ENCODE measurements around the gene FLNB. TPM values are rescaled to one million over a fixed set of nuclear protein-coding genes. Genes with fewer than 3 reads are reported as not detected.

The FLNB gene
- total and polyA plus RNA-seq, 2 of the 13 experiments (the other 11 are each of a cell fraction or from before 2014, with no cell fraction given) = 106 to 130 TPM

DNA sequence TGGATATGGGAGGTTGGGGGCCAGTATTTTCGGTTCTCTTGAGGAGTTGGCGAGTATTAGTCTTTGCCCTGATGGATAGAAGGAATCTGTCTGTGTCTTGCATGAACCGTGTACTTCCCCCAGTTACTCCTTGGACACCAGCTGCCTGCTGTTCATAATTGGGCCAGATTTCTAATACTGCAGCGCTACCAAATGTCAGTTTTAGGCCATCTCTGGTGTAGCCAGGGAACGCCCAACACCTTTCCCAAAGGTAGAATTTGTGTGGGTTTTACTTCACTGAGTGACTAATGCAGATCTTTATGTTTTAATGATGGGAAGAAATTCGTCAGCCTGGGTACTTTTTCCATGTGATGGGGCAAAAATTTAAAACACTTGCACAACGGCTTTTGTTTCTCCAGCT lies 18.4 kb downstream of the FLNB start (continued):
- TF ChIP-seq, protein P1, sequence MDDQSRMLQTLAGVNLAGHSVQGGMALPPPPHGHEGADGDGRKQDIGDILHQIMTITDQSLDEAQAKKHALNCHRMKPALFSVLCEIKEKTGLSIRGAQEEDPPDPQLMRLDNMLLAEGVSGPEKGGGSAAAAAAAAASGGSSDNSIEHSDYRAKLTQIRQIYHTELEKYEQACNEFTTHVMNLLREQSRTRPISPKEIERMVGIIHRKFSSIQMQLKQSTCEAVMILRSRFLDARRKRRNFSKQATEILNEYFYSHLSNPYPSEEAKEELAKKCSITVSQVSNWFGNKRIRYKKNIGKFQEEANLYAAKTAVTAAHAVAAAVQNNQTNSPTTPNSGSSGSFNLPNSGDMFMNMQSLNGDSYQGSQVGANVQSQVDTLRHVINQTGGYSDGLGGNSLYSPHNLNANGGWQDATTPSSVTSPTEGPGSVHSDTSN (CRISPR knock-in tag; IDR thresholded peaks at IDR 0.05; ENCODE audit: borderline replicate concordance) = no peak
- TF ChIP-seq, protein P2, sequence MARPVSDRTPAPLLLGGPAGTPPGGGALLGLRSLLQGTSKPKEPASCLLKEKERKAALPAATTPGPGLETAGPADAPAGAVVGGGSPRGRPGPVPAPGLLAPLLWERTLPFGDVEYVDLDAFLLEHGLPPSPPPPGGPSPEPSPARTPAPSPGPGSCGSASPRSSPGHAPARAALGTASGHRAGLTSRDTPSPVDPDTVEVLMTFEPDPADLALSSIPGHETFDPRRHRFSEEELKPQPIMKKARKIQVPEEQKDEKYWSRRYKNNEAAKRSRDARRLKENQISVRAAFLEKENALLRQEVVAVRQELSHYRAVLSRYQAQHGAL (CRISPR knock-in tag; IDR thresholded peaks at IDR 0.05; ENCODE audit: not compliant biosample characterization) = no peak
- TF ChIP-seq ZNF292 (CRISPR knock-in tag; IDR thresholded peaks at IDR 0.05; ENCODE audit: borderline replicate concordance, low read depth) = no peak
- no peak for TF ChIP-seq ZNF264 (CRISPR knock-in tag; IDR thresholded peaks at IDR 0.05)

DNA sequence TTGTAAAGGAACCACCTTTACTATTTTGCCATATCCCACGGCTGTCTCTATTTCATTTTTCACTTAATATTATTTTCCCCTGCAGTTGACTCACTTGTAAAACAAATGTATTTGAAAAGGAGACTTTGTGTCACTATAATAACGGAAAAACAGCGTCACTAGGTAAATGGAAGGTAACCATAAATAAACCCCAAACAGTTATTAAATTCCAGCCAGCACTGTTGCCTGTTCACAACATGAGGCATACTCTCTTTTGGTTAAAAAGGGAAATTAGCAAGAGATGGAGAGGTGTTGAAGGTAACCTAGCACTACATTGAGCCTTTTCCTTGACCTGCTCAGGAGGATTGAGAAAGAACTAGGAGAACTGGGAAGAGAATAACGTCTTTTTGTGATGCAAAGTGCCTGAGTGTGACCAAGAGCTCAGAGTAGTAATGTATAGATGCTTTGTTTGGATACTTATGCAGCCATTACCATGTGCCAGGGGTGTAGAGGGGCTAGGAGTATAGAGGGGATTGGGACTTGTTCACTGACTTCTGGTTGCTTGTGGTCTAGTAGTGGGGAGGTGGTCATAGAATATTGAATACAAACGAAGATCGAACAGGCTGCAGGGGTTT lies 19.6 kb downstream of the FLNB start:
- no TSS peak for BruUV-seq (replicated peaks)
- Histone ChIP-seq H3K4me2 (ENCODE audit: low read depth, low read length) (no peak overlapping the region), H2AFZ (ENCODE audit: low read length) (no peak overlapping the region), H3K27me3 (ENCODE audit: control insufficient read depth in 1 of 2, insufficient read depth in 2 of 2, low read length in 2 of 2) (no peaks in the 10 kb centered on the region), H3K27ac (ENCODE audit: extremely low read length, insufficient read depth, low read length) (peak overlapping the region; percentile 30), H3K79me2 (ENCODE audit: insufficient read depth, low read length) (peaks cover 95% of the 10 kb centered on the region), H3K4me1 (ENCODE audit: insufficient read depth, low read length) (peaks cover 87% of the 10 kb centered on the region), H3K36me3 (replicated peaks in 1 of 2; ENCODE audit: control insufficient read depth in 1 of 2, insufficient read depth in 2 of 2, low read length in 2 of 2) (no peaks in the 10 kb centered on the region; a peak in 3 of 5 replicates), H4K20me1 (ENCODE audit: insufficient read depth, low read length) (peaks cover 78% of the 10 kb centered on the region), H3K9me3 (ENCODE audit: low read length) (no peaks in the 10 kb centered on the region), H3K9ac (ENCODE audit: insufficient read depth, low read depth, low read length) (no peak overlapping the region), H3K4me3 (replicated peaks in 1 of 3; ENCODE audit: insufficient read depth in 1 of 3, low read depth in 2 of 3, low read length in 3 of 3) (no peak overlapping the region)
- in situ Hi-C loops (cut with HindIII; ENCODE audit: extremely low pct_ligation_motif_present, low pct_unique_long_range_greater_than_20kb) = no loop called here
- no peak for TF ChIP-seq HNRNPL (IDR thresholded peaks at IDR 0.05; ENCODE audit: low read depth, low read length)
- no peak for TF ChIP-seq PCBP2 (optimal IDR thresholded peaks at IDR 0.05; ENCODE audit: low read depth, low read length, poor library complexity, severe bottlenecking)
- TF ChIP-seq, protein P3, sequence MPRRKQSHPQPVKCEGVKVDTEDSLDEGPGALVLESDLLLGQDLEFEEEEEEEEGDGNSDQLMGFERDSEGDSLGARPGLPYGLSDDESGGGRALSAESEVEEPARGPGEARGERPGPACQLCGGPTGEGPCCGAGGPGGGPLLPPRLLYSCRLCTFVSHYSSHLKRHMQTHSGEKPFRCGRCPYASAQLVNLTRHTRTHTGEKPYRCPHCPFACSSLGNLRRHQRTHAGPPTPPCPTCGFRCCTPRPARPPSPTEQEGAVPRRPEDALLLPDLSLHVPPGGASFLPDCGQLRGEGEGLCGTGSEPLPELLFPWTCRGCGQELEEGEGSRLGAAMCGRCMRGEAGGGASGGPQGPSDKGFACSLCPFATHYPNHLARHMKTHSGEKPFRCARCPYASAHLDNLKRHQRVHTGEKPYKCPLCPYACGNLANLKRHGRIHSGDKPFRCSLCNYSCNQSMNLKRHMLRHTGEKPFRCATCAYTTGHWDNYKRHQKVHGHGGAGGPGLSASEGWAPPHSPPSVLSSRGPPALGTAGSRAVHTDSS (CRISPR knock-in tag; conservative IDR thresholded peaks at IDR 0.05) = no peak
- no peak for TF ChIP-seq PHF5A (CRISPR knock-in tag; IDR thresholded peaks at IDR 0.05; ENCODE audit: low read depth, unreplicated experiment)
- TF ChIP-seq RBAK (CRISPR knock-in tag; IDR thresholded peaks at IDR 0.05) = no peak
- TF ChIP-seq, protein P4, sequence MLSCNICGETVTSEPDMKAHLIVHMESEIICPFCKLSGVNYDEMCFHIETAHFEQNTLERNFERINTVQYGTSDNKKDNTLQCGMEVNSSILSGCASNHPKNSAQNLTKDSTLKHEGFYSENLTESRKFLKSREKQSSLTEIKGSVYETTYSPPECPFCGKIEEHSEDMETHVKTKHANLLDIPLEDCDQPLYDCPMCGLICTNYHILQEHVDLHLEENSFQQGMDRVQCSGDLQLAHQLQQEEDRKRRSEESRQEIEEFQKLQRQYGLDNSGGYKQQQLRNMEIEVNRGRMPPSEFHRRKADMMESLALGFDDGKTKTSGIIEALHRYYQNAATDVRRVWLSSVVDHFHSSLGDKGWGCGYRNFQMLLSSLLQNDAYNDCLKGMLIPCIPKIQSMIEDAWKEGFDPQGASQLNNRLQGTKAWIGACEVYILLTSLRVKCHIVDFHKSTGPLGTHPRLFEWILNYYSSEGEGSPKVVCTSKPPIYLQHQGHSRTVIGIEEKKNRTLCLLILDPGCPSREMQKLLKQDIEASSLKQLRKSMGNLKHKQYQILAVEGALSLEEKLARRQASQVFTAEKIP (CRISPR knock-in tag; IDR thresholded peaks at IDR 0.05; ENCODE audit: borderline replicate concordance) = no peak
- no peak for DNase-seq (ENCODE audit: low spot score)
- intact Hi-C loops (cut with micrococcal nuclease; ENCODE audit: unreplicated experiment) = no loop called here
- ChIA-PET CTCF (ENCODE audit: low intra/inter-chr PET ratio, low total read pairs) (no interaction called here), POLR2A (interaction anchor here (2.6 kb wide), 1 partner anchor 32 kb away, joined by 10 read pairs; no protein-coding TSS in a partner anchor)
- ATAC-seq = no peak
- 75% methylated on average over 6 of the region's 6 CpGs for WGBS (ENCODE audit: low lambda C conversion rate)
- FAIRE-seq = no peak
